GM19328 (cell line): Measurements from ENCODE around the gene CEP126.

ENCODE experiments used
- ATAC-seq: cut with Tn5 transposase; IDR thresholded peaks from one replicate; pipeline ENCODE4 v1.9.1; 2021; ENCODE audit warnings: mild to moderate bottlenecking, moderate library complexity; ENCODE audit not compliant: unreplicated experiment

Gene CEP126

DNA sequence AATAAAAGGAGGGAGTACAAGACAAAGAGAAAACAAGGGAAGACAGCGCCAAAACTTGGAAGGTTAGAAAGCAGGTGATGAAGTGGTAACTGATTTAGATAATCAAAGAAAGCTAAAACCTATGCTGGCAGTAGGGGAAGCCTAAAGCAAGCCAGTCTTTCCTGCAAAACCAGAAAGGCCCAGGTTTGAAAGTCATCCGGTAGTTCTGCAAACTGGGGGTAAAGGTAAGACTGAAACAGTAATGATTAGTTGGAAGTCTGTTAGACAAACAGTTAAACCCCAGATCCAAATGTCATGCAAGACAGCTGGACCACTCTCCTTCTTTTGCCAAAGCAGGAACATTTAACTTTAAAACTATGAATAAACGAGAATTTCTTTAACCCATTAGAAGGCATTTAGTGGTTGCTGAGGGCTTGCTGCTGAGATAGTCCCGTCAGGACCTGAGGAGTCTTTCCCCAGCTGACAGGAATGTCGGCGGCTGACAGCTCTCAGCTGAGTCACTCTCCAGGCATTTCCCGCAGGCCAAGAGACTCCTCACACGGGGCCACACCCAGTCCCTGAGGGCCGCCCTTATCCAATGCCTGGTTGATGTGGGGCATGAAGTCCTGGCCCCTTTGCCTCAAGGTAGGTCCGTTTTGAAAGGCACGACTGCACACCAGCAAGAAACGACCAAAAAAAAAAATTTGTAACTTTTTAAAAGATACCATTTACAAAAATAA, 96.1 kb downstream of the CEP126 start:
- ATAC-seq, result no peak

DNA sequence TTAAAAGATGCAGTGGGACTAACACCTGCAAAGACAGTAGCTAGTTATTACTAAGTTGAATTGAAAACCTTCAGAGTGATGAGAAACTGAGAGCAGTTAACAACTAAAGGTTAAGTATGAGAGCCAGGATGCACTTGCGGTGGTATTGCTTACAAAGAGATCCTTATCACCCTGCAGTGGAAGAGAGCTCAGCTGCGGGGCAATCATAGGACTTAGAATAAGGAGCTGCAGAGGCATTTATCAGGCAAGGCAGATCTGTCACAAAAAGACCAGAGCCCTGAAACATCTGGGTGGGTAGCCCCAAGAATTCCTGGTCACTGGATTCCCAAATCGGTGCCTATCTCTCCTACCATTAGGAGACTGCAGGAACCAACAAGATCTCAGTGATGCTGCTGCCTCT, 98.1 kb downstream of the CEP126 start:
- no peak for ATAC-seq

DNA sequence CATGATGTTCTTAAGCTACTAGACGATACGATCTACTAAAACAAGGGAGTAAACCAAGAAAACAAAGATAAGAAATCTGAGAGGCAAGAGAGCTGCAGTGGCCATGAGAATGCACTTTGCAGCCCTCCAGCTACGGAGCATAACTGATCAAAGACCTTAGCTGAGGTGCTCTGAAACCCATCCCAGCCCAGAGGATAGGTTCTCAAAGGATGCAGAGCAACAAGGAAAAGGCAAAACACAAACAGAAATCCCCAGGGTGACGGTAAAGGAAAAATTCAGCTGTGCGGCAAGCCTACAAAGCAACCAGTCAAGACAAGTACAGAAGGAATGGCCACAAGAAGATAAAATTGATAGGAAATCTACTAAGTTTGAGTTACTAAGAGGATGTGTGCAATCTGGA, 99.9 kb downstream of the CEP126 start:
- no peak for ATAC-seq

DNA sequence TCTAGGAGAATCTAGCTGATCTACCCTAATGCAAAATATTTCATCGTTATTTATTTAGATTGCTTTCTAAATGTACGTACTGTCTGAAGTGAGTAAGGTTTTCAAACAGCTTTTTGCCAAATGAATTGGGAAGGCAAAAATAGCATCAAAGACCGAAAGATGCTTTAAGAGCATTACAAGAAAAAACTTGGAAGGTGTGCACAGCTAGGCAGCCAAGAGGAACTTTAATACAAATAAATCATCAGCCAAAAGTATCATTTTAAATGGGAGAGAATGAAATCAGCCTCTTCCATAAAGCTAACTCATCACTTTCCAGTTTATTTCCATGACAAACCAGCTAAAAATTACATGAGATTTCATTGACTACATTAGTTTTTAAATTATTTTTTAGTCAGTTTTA, 102.2 kb downstream of the CEP126 start:
- no peak for ATAC-seq

DNA sequence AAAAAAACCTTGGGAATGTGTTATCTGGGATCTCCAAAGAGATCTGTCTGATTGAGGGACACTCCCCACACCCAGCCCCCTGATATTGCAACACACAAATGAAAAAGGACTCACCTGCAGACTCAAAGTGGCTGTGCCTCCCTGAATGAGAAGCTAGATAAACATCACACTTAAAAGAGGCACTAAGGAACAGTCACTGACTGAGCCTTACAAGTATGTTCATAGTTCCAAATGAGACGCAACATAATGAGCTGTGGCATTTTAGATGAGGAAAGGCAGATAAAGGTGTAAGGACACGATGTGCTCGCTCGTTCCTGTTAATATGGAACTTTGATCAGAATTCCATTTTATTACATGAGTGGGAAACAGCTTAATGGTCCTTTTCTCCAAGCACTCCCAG, 111.4 kb downstream of the CEP126 start:
- ATAC-seq, result no peak

DNA sequence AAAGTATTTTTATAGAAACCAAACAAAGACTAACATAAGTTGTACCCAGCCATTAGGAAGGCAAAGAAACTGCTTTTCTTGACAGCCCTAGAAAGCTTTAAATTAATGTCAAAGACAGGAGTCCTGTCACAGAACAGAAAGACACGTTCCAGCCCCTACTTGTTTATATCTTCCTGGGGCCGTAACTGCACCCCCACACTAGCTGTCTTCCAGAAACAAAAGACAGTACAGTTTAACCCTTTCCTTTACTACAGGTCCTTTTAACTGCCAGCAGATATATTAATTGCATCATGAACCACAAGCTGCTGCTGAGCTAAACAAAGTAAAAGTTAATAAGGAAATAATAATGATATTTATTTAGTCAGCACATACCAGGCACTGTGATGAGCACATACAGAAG, 112.1 kb downstream of the CEP126 start:
- no peak for ATAC-seq

DNA sequence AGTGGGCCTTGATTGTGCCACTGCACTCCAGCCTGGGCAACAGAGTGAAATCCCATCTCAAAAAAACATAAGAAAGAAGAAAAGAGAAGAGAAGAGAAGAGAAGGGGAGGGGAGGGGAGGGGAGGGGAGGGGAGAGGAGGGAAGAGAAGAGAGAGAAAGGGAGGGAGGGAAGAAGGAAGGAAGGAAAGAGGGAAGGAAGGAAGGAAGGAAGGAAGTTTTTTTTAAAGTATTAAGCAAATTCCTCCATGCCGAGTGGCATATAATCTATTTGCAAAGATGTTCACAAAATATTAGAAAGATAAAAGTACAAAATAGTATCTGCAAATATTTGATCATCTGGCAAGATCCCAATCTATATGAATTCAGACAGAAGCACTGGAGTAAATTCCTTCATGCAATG, 121.9 kb downstream of the CEP126 start:
- no peak for ATAC-seq

DNA sequence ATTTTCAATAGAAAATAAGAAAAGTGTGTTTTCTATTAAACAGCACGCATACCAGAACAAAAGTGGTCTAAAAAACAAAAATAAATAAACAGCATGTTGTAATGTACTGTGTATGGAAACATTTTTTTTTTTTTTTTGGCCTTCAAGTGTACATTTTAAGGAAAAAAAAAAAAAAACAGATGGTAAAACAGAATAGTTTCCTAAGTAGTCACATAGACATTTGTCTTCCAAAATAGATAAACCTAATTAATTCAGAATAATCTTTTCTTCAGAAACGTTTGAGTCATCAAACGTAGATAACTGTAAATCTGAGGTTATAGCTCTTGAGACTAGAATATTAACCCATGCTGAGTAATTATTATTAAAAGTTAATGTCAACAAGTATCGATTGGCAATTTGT, 132.0 kb downstream of the CEP126 start:
- no peak for ATAC-seq

DNA sequence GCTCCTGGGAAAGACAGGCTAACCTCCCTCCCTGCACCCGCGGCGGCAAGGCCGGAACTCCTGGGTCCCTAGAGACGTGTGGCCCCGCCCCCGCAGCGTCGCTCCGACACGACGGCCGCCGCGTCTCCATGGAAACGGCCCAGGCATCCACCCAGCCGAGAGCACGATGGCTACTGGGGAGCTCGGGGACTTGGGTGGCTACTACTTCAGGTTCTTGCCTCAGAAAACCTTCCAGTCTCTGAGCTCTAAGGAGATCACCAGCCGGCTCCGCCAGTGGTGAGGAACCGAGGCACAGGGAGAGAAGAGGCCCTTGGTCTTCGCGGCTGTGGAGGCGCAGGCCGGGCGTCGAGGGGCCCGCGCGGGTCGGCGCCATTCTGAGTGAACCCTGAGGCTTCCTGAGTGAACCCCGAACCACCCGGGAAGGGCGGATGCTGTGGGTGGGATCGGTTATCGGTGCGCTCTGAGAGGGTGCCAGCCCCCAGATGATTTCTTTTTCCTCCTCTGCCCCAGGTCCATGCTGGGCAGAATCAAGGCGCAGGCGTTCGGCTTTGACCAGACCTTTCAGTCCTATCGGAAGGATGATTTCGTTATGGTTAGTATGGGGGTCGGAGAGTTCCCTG, 132.6 kb downstream of the CEP126 start, which contains the start of gene CFAP300:
Gene CFAP300, plus strand, starts transcription at position 133 of the 620 bp plus-strand sequence. Its CDS starts 34 bp downstream, at position 167.
- ATAC-seq, result no peak
